ENCODE data around the gene PIGT. TPM values are rescaled to one million over a fixed set of nuclear protein-coding genes. Genes with fewer than 3 reads are reported as not detected.
A peak's percentile ranks its signal among the peaks of the same experiment; 100 is the strongest.
"Not testable (repeated sequence)": the region's sequence is repeated elsewhere in the genome, so short reads cannot be mapped to it uniquely, and the experiment has no call there.

The PIGT gene
- total RNA-seq, 1 donor from 2014 or later = 113 TPM

- ATAC-seq (ENCODE audit: poor library complexity) = no peak
Observed at GRCh38 chr20:45449528-45449927, 33.6 kb downstream of the PIGT start.

GRCh38 chr20:45450097-45450818, 34.3 kb downstream of the PIGT start:
- intact Hi-C loops (cut with DNase I) = no loop called here

More at GRCh38 chr20:45449528-45449927, 33.6 kb downstream of the PIGT start:
- no peak for DNase-seq
- intact Hi-C loops (cut with DNase I) = no loop called here

GRCh38 chr20:45452238-45452637, 36.3 kb downstream of the PIGT start:
- no peak for DNase-seq
- no peak for ATAC-seq (ENCODE audit: poor library complexity)
- intact Hi-C loops (cut with DNase I) = no loop called here

More at GRCh38 chr20:45450097-45450818, 34.3 kb downstream of the PIGT start:
- ATAC-seq (ENCODE audit: poor library complexity) (peak; percentile 57), DNase-seq (no peak)

GRCh38 chr20:45452772-45453691, 37.1 kb downstream of the PIGT start:
- intact Hi-C loops (cut with DNase I) = no loop called here
- DNase-seq = no peak
- ATAC-seq (ENCODE audit: poor library complexity) = no peak

GRCh38 chr20:45456632-45457031, 40.7 kb downstream of the PIGT start:
- DNase-seq (no peak), ATAC-seq (ENCODE audit: poor library complexity) (peak; percentile 27)
- intact Hi-C loops (cut with DNase I) = no loop called here

GRCh38 chr20:45459606-45460005, 43.7 kb downstream of the PIGT start:
- intact Hi-C loops (cut with DNase I) = no loop called here
- DNase-seq (no peak), ATAC-seq (ENCODE audit: poor library complexity) (no peak)

- intact Hi-C loops (cut with DNase I) = no loop called here
- ATAC-seq (ENCODE audit: poor library complexity) (no peak), DNase-seq (no peak)
Observed at GRCh38 chr20:45461225-45461624, 45.3 kb downstream of the PIGT start.

GRCh38 chr20:45462711-45463509, 47.0 kb downstream of the PIGT start:
- no peak for ATAC-seq (ENCODE audit: poor library complexity)
- no peak for DNase-seq
- intact Hi-C loops (cut with DNase I) = no loop called here

- intact Hi-C loops (cut with DNase I) = no loop called here
- no peak for ATAC-seq (ENCODE audit: poor library complexity)
- DNase-seq = no peak
Observed at GRCh38 chr20:45463709-45464108, 47.8 kb downstream of the PIGT start.

- DNase-seq (no peak), ATAC-seq (ENCODE audit: poor library complexity) (no peak)
- intact Hi-C loops (cut with DNase I) = no loop called here
Observed at GRCh38 chr20:45465491-45466266, 49.7 kb downstream of the PIGT start.

GRCh38 chr20:45467172-45467571, 51.2 kb downstream of the PIGT start:
- intact Hi-C loops (cut with DNase I) = no loop called here
- ATAC-seq (ENCODE audit: poor library complexity) = no peak
- no peak for DNase-seq

GRCh38 chr20:45467861-45468260, 51.9 kb downstream of the PIGT start:
- DNase-seq (no peak), ATAC-seq (ENCODE audit: poor library complexity) (no peak)
- intact Hi-C loops (cut with DNase I) = no loop called here

GRCh38 chr20:45469336-45470261, 53.7 kb downstream of the PIGT start, which contains the start of gene WFDC2:
Gene WFDC2 (plus strand): TSS chr20:45469753. CDS start chr20:45469782, 29 bp downstream.
- no peak for DNase-seq
- ATAC-seq (ENCODE audit: poor library complexity) = peak; percentile 35
- intact Hi-C loops (cut with DNase I) = no loop called here

- peak; percentile 52 for DNase-seq
- intact Hi-C loops (cut with DNase I) = no loop called here
- peak; percentile 87 for ATAC-seq (ENCODE audit: poor library complexity)
Observed at GRCh38 chr20:45470262-45470931, 54.5 kb downstream of the PIGT start.

GRCh38 chr20:45470937-45471336, 55.0 kb downstream of the PIGT start:
- ATAC-seq (ENCODE audit: poor library complexity) (peak; percentile 39), DNase-seq (no peak)
- intact Hi-C loops (cut with DNase I) = no loop called here

- ATAC-seq (ENCODE audit: poor library complexity); intact Hi-C loops (cut with DNase I); DNase-seq: not testable (repeated sequence)
Observed at GRCh38 chr20:45472286-45472685, 56.3 kb downstream of the PIGT start.

Measured in Right ventricle myocardium superior (tissue), 1 donor.